Fibroblast of lung (primary cell): Measurements from ENCODE around the gene PPIH. TPM values are rescaled to one million over a fixed set of nuclear protein-coding genes. Genes with fewer than 3 reads are reported as not detected.
A peak's percentile ranks its signal among the peaks of the same experiment; 100 is the strongest.
"Not testable (repeated sequence)": the region's sequence is repeated elsewhere in the genome, so short reads cannot be mapped to it uniquely, and the experiment has no call there.

ENCODE experiments used
- DNase-seq, 2 donors: peaks; one replicate each; pipeline versions ENCODE4 v3.0.0 to v3.0.0-alpha.2; 2010; ENCODE audit warnings: low read depth in 2 of 2
- H2AFZ ChIP-seq: 2 replicates; pipeline ENCODE4 v1.5.1; 2012; ENCODE audit warnings: low read length, control low read depth, inconsistent platforms
- H3K27ac ChIP-seq: 2 replicates; pipeline ENCODE4 v1.5.1; 2011; ENCODE audit warnings: low read length, control low read depth; ENCODE audit not compliant: insufficient read depth
- H3K27me3 ChIP-seq: 2 replicates; pipeline ENCODE4 v1.5.1; 2011; ENCODE audit warnings: mild to moderate bottlenecking, low read length; ENCODE audit not compliant: control insufficient read depth, insufficient read depth
- H3K36me3 ChIP-seq: 2 replicates; pipeline ENCODE4 v1.5.1; 2011; ENCODE audit warnings: low read length; ENCODE audit not compliant: control insufficient read depth, insufficient read depth
- H3K4me1 ChIP-seq: 2 replicates; pipeline ENCODE4 v1.5.1; 2011; ENCODE audit warnings: low read length; ENCODE audit not compliant: control insufficient read depth, insufficient read depth; ENCODE audit errors: extremely low read depth
- H3K4me2 ChIP-seq: 2 replicates; pipeline ENCODE4 v1.5.1; 2011; ENCODE audit warnings: low read length, control low read depth; ENCODE audit not compliant: insufficient read depth; ENCODE audit errors: extremely low read depth
- H3K4me3 ChIP-seq, 4 experiments: fragments of 200-600 bp in 1 of 4; sonication (generic) in 1 of 4; replicated peaks in 1 of 4; 2 replicates each; pipeline ENCODE4 v1.5.1; 2011 to 2016; ENCODE audit warnings: low read length in 4 of 4, low read depth in 3 of 4, mild to moderate bottlenecking in 3 of 4, control low read depth in 2 of 4, inconsistent platforms in 1 of 4, mixed read lengths in 1 of 4; ENCODE audit not compliant: insufficient read depth in 1 of 4; ENCODE audit errors: control extremely low read depth in 1 of 4
- H3K79me2 ChIP-seq: 2 replicates; pipeline ENCODE4 v1.5.1; 2012; ENCODE audit warnings: mild to moderate bottlenecking, low read length, inconsistent platforms; ENCODE audit not compliant: control insufficient read depth, insufficient read depth
- H3K9ac ChIP-seq: 2 replicates; pipeline ENCODE4 v1.5.1; 2011; ENCODE audit warnings: mild to moderate bottlenecking, low read length, control low read depth; ENCODE audit not compliant: insufficient read depth
- H3K9me3 ChIP-seq: 2 replicates; pipeline ENCODE4 v1.5.1; 2012; ENCODE audit warnings: low read depth, low read length; ENCODE audit not compliant: control insufficient read depth, insufficient read depth
- H4K20me1 ChIP-seq: 2 replicates; pipeline ENCODE4 v1.5.1; 2011; ENCODE audit warnings: low read length; ENCODE audit not compliant: control insufficient read depth, insufficient read depth; ENCODE audit errors: extremely low read depth
- EZH2 ChIP-seq: IDR thresholded peaks from 2 replicates; pipeline ENCODE4 v1.5.1; 2012; ENCODE audit warnings: low read length, control low read depth, mild to moderate bottlenecking; ENCODE audit errors: missing control alignments
- polyA plus RNA-seq, 2 donors: library from polyadenylated mRNA; depleted of rRNA in 1 of 2; stranded (reverse) in 1 of 2; unstranded in 1 of 2; fragments of >200 nt; gene quantifications; 2 replicates each; pipeline ENCODE4 v1.2.1, GENCODE V29; 2011 to 2012; ENCODE audit warnings: missing spikeins in 1 of 2
- total RNA-seq: library from RNA; depleted of rRNA; stranded (reverse); fragments of >200 nt; gene quantifications from 2 replicates; pipeline ENCODE4 v1.2.1, GENCODE V29; 2014
- TF ChIP-seq, protein P1 (sequence below), 2 donors: IDR thresholded peaks in 1 of 2; conservative IDR thresholded peaks in 1 of 2; 1 replicate in 1 of 2; 2 replicates in 1 of 2; pipeline ENCODE4 v1.5.1; 2011 to 2012; ENCODE audit warnings: low read length in 2 of 2, control low read depth in 1 of 2, inconsistent platforms in 1 of 2, low read depth in 1 of 2, mild to moderate bottlenecking in 1 of 2

Gene PPIH
- total and polyA plus RNA-seq, 2 donors (not counting 1 experiment from before 2014, with no cell fraction given) = 19.0 to 32.3 TPM

DNA sequence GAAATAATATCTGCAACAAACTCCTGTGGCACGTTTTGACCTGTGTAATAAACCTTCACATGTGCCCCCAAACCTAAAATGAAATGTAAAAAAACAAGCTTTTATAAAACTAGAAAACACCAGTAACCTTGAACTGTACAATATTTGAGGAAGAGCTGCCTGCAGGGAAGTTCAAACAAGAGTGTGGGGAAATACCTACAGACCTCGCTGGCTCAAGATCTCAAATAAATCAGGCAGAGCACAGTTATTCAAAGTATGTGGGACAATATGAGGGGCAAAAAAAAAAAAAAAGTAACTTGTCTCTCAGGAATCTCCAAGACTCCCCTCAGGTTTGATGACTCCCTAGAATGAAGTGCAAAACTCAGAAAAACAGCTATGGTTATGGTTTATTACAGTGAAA is 37.9 kb upstream of the PPIH start:
- Histone ChIP-seq H4K20me1 (no peaks in the 10 kb centered on the region), H3K9ac (no peak overlapping the region), H3K4me3 (no peak overlapping the region), H3K27me3 (no peaks in the 10 kb centered on the region), H2AFZ (no peak overlapping the region), H3K4me2 (no peak overlapping the region), H3K9me3 (no peaks in the 10 kb centered on the region), H3K36me3 (no peaks in the 10 kb centered on the region), H3K4me1 (no peaks in the 10 kb centered on the region), H3K79me2 (no peaks in the 10 kb centered on the region), H3K27ac (no peak overlapping the region)
- DNase-seq = no peak
- no peak for TF ChIP-seq EZH2
- TF ChIP-seq, protein P1, sequence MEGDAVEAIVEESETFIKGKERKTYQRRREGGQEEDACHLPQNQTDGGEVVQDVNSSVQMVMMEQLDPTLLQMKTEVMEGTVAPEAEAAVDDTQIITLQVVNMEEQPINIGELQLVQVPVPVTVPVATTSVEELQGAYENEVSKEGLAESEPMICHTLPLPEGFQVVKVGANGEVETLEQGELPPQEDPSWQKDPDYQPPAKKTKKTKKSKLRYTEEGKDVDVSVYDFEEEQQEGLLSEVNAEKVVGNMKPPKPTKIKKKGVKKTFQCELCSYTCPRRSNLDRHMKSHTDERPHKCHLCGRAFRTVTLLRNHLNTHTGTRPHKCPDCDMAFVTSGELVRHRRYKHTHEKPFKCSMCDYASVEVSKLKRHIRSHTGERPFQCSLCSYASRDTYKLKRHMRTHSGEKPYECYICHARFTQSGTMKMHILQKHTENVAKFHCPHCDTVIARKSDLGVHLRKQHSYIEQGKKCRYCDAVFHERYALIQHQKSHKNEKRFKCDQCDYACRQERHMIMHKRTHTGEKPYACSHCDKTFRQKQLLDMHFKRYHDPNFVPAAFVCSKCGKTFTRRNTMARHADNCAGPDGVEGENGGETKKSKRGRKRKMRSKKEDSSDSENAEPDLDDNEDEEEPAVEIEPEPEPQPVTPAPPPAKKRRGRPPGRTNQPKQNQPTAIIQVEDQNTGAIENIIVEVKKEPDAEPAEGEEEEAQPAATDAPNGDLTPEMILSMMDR (conservative IDR thresholded peaks at IDR 0.05 in 1 of 2, IDR thresholded peaks at IDR 0.05 in 1 of 2; ENCODE audit: low read depth in 1 of 2, low read length in 2 of 2) = no peak

DNA sequence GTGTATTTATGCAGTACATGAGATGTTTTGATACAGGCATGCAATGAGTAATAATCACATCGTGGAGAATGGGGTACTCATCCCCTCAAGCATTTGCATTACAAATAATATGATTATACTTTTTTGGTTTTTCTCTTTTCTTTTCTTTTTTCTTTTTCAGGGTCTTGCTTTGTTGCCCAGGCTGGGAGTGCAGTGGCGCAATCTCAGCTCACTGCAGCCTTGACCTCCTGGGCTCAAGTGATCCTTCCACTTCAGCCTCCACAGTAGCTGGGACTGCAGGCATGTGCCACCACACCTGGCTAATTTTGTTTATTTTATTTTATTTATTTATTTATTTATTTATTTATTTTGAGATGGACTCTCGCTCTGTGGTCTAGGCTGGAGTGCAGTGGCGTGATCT is 37.0 kb upstream of the PPIH start:
- not testable (repeated sequence) for H4K20me1 ChIP-seq, H3K36me3 ChIP-seq, H3K4me3 ChIP-seq, H3K27me3 ChIP-seq, H3K4me1 ChIP-seq, H3K4me2 ChIP-seq, H3K79me2 ChIP-seq, H3K9me3 ChIP-seq, H3K27ac ChIP-seq, H2AFZ ChIP-seq, H3K9ac ChIP-seq, DNase-seq

- H3K9ac ChIP-seq, H3K36me3 ChIP-seq, H2AFZ ChIP-seq, H3K9me3 ChIP-seq, DNase-seq, H3K79me2 ChIP-seq, H3K4me3 ChIP-seq, H3K27me3 ChIP-seq, H3K4me2 ChIP-seq, H4K20me1 ChIP-seq, H3K4me1 ChIP-seq, H3K27ac ChIP-seq: not testable (repeated sequence)
These were observed 31.0 kb upstream of the PPIH start for GRCh38 chr1:42627205-42627604.

DNA sequence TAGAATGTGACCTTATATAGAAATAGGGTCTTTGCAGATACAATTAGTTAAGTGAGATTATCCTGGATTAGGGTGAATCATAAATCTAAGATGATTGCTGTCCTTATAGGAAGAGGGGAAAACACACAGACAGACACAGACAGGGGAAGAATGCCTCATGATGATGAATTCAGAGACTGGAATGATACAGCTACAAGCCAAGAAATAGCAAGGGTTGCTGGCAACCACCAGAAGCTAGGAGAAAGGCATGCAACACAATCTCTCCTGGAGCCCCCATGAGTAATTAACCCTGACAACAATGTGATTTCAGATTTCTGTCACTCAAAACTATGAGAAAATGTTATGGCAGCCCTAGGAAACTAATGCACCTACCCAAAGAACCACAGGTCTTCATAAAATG is 19.1 kb upstream of the PPIH start:
- H3K4me2 ChIP-seq = no peak overlapping the region
- H3K9me3 ChIP-seq = no peaks in the 10 kb centered on the region
- DNase-seq = peak in 1 of 2 donors; percentile 58
- no peaks in the 10 kb centered on the region for H3K79me2 ChIP-seq
- H3K4me1 ChIP-seq = no peaks in the 10 kb centered on the region
- no peak overlapping the region for H2AFZ ChIP-seq
- H3K27me3 ChIP-seq = no peaks in the 10 kb centered on the region
- no peak overlapping the region for H3K27ac ChIP-seq
- H3K36me3 ChIP-seq = no peaks in the 10 kb centered on the region
- H4K20me1 ChIP-seq = no peaks in the 10 kb centered on the region
- TF ChIP-seq, protein P1 (conservative IDR thresholded peaks at IDR 0.05 in 1 of 2, IDR thresholded peaks at IDR 0.05 in 1 of 2; ENCODE audit: low read depth in 1 of 2, low read length in 2 of 2) = no peak
- no peak for TF ChIP-seq EZH2
- H3K9ac ChIP-seq = no peak overlapping the region
- no peak overlapping the region for H3K4me3 ChIP-seq
